Activated CD8-positive, alpha-beta T cell treated with anti-CD3 and anti-CD28 coated beads for 36 hours (primary cell): ENCODE results near the gene CIAO2A. TPM values are rescaled to one million over a fixed set of nuclear protein-coding genes. Genes with fewer than 3 reads are reported as not detected.

Experiments
- ATAC-seq: fragments of 200-7000 bp; cut with Tn5 transposase; one replicate; pipeline ENCODE4 v1.10.0; 2021; ENCODE audit warnings: mild to moderate bottlenecking, moderate library complexity
- CTCF ChIA-PET: fragments of 350-600 bp; sonication (Branson Sonifier 250); formaldehyde crosslinking; loops from one replicate; lab custom pipeline; 2021; ENCODE audit warnings: antibody characterized with exemption; lab: Charles Lee
- POLR2A ChIA-PET: fragments of 350-600 bp; sonication (Branson Sonifier 250); formaldehyde crosslinking; loops from one replicate; lab custom pipeline; 2021; ENCODE audit warnings: antibody characterized with exemption; lab: Charles Lee
- DNase-seq: peaks from one replicate; pipeline ENCODE4 v3.0.0-alpha.2; 2020
- H3K27ac Mint-ChIP-seq: one replicate; pipeline ENCODE4 v1.8.0; 2021; ENCODE audit warnings: mild to moderate bottlenecking, mixed read lengths
- H3K27me3 Mint-ChIP-seq: one replicate; pipeline ENCODE4 v1.8.0; 2021; ENCODE audit warnings: mixed read lengths
- H3K36me3 Mint-ChIP-seq: one replicate; pipeline ENCODE4 v1.8.0; 2021; ENCODE audit warnings: low read depth, mixed read lengths
- H3K4me1 Mint-ChIP-seq: one replicate; pipeline ENCODE4 v1.8.0; 2021; ENCODE audit warnings: low read depth, mixed read lengths
- H3K4me3 Mint-ChIP-seq: one replicate; pipeline ENCODE4 v1.8.0; 2021; ENCODE audit warnings: mild to moderate bottlenecking, moderate library complexity, mixed read lengths
- H3K9me3 Mint-ChIP-seq: one replicate; pipeline ENCODE4 v1.8.0; 2021; ENCODE audit warnings: mixed read lengths
- intact Hi-C: fragments of 100-400 bp; cut with micrococcal nuclease; formaldehyde crosslinking; loops from one replicate; pipeline ENCODE4 v1.10.0; 2022
- total RNA-seq, 2 experiments: library from RNA; stranded (reverse); gene quantifications; one replicate each; pipeline ENCODE4 v1.2.3, GENCODE V29; 2021
- TF ChIP-seq, protein P1 (sequence below): fragments of 200-600 bp; IDR thresholded peaks from one replicate; pipeline ENCODE4 v1.8.0; 2022; ENCODE audit warnings: antibody characterized with exemption, mild to moderate bottlenecking

The CIAO2A gene
- total RNA-seq, 2 experiments from 2014 or later = 88.3 to 99.4 TPM

DNA sequence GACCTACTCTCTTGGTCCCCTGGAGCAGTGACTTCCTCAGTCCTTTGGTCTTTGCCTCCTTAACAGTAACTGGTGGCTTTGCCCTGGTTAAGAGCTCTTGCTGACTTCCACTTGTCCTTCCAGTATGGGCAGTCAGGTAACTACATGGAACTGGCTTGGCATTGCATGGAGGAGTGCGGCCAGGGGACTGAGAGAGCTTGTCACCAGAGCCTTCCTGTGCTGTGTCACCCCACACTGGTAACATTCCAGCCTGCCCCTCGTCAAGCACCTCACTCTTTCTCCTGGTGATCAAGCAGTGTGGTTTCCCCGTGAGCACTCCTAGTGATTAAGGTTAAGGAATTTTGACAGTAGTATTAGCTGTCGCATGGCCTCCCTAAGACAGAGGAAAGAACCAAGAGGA lies 38.6 kb upstream of the CIAO2A start:
- Mint-ChIP-seq H3K4me3 (no peak overlapping the region), H3K27me3 (no peaks in the 10 kb centered on the region), H3K27ac (no peak overlapping the region), H3K9me3 (no peaks in the 10 kb centered on the region), H3K4me1 (no peaks in the 10 kb centered on the region), H3K36me3 (peaks cover 33% of the 10 kb centered on the region)
- ChIA-PET CTCF (interaction anchor here (3.5 kb wide), 1 partner anchor 22 kb away, joined by 16 read pairs; no protein-coding TSS in a partner anchor), POLR2A (interaction anchor here (1.5 to 1.6 kb wide), 2 partner anchors 13 to 15 kb away, joined by 4 read pairs; no protein-coding TSS in a partner anchor)
- no peak for ATAC-seq
- TF ChIP-seq, protein P1, sequence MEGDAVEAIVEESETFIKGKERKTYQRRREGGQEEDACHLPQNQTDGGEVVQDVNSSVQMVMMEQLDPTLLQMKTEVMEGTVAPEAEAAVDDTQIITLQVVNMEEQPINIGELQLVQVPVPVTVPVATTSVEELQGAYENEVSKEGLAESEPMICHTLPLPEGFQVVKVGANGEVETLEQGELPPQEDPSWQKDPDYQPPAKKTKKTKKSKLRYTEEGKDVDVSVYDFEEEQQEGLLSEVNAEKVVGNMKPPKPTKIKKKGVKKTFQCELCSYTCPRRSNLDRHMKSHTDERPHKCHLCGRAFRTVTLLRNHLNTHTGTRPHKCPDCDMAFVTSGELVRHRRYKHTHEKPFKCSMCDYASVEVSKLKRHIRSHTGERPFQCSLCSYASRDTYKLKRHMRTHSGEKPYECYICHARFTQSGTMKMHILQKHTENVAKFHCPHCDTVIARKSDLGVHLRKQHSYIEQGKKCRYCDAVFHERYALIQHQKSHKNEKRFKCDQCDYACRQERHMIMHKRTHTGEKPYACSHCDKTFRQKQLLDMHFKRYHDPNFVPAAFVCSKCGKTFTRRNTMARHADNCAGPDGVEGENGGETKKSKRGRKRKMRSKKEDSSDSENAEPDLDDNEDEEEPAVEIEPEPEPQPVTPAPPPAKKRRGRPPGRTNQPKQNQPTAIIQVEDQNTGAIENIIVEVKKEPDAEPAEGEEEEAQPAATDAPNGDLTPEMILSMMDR = no peak
- intact Hi-C loops = no loop called here
- no peak for DNase-seq

DNA sequence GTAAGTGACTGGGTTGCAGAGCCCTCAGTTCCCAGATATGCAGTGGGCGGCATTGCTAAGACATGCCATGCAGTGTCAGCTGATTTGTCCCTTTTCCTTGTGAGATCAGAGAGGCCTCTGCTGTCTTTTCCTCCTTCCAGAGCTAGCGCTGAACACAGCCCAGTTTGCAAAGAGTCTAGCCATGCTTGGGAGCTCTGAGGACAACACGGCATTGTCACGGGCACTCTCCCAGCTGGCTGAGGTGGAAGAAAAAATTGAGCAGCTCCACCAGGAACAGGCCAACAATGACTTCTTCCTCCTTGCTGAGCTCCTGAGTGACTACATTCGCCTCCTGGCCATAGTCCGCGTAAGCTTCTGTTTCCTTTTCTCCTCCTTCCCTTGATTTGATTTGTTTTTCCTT lies 37.9 kb upstream of the CIAO2A start:
- no peaks in the 10 kb centered on the region for H3K4me1 Mint-ChIP-seq
- TF ChIP-seq, protein P1 = no peak
- POLR2A ChIA-PET = interaction anchor here (0.9 to 1.6 kb wide), 3 partner anchors 14 to 22 kb away, joined by 3 to 4 read pairs (median 4); no protein-coding TSS in a partner anchor
- no peak for DNase-seq
- no peak for ATAC-seq
- CTCF ChIA-PET = interaction anchor here (3.5 kb wide), 1 partner anchor 23 kb away, joined by 16 read pairs; no protein-coding TSS in a partner anchor
- H3K27ac Mint-ChIP-seq = no peak overlapping the region
- H3K36me3 Mint-ChIP-seq = peaks cover 33% of the 10 kb centered on the region
- intact Hi-C loops = no loop called here
- H3K4me3 Mint-ChIP-seq = no peak overlapping the region
- no peaks in the 10 kb centered on the region for H3K27me3 Mint-ChIP-seq
- no peaks in the 10 kb centered on the region for H3K9me3 Mint-ChIP-seq

DNA sequence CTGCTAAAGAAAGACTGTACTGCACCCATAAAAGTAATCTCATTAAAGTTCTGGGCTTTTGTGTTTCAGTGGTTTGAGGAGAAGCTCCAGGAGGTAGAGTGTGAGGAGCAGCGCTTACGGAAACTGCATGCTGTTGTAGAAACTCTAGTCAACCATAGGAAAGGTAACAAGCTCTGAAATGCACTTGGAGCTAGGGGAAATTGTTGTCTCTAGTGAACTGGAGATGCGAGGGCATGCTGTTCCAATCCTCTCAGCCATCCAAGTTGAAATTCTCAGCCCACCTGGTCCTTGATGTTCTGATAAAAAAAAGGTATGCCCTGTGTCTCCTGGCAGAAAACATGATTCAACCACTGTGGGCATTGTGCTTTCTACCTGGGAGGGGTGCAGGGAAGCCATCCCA lies 36.5 kb upstream of the CIAO2A start:
- Mint-ChIP-seq H3K36me3 (peaks cover 30% of the 10 kb centered on the region), H3K27me3 (no peaks in the 10 kb centered on the region), H3K4me1 (no peaks in the 10 kb centered on the region), H3K9me3 (no peaks in the 10 kb centered on the region), H3K4me3 (no peak overlapping the region), H3K27ac (no peak overlapping the region)
- intact Hi-C loops = no loop called here
- TF ChIP-seq, protein P1 = no peak
- no peak for ATAC-seq
- no peak for DNase-seq
- ChIA-PET CTCF (interaction anchor here (3.5 kb wide), 1 partner anchor 24 kb away, joined by 16 read pairs; no protein-coding TSS in a partner anchor), POLR2A (no interaction called here)

DNA sequence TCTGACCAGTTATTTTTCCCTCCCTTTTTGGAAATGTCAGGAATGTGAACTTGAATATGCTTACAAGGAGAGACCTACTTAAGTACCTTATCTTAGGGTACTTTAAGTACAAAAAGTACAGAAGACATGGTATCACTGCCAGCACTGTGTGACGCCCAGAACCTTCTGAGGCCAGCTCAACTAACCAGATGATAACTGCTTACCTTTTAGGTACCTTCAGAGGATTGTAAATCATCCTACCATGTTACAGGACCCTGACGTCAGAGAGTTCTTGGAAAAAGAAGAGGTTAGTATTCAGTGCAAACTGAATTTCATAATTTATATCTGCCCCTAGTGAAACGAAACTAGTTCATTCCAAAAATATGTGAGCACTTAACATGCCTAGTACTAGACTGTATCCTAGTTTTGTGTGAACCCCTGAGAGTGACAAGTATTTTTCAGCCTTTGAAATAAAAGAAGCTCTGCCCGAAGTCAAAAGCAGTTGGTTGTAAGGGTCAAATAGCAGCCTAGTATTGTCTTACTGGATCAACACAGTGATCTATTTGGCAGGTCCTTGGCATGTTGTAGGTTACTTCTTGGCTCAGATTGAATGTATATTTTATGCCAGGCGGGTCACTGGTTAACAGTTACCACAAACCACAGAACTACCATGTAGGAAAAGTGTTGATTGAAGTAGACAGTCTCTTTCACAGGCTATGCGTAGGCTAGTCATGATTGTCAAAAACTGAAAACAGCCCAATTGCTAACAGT lies 34.1 kb upstream of the CIAO2A start:
- intact Hi-C loops = no loop called here
- ChIA-PET CTCF (no interaction called here), POLR2A (no interaction called here)
- ATAC-seq = no peak
- TF ChIP-seq, protein P1 = no peak
- H3K27me3 Mint-ChIP-seq = no peaks in the 10 kb centered on the region
- no peak overlapping the region for H3K4me3 Mint-ChIP-seq
- H3K4me1 Mint-ChIP-seq = no peaks in the 10 kb centered on the region
- DNase-seq = no peak
- H3K27ac Mint-ChIP-seq = no peak overlapping the region
- H3K9me3 Mint-ChIP-seq = no peaks in the 10 kb centered on the region
- H3K36me3 Mint-ChIP-seq = peaks cover 34% of the 10 kb centered on the region

DNA sequence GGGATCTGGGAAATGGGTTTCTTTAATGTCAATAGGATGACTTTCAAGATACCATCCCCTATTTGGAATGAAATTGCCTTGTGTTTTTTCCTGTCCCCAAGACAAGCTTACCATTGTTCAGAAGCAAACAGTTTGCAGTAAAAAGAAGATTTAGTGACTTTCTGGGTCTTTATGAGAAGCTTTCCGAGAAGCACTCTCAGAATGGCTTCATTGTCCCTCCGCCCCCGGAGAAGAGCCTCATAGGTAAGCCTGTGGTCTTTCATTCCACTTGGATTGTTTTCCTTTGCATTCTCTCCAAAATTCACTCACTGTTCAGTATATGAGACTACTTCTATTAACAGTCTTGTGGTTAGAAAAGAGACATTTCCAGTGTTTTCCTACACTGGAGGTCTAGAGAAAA lies 32.3 kb upstream of the CIAO2A start:
- intact Hi-C loops = no loop called here
- TF ChIP-seq, protein P1 = no peak
- DNase-seq = no peak
- ChIA-PET POLR2A (interaction anchor here (1.1 kb wide), 1 partner anchor 27 kb away, joined by 3 read pairs; no protein-coding TSS in a partner anchor), CTCF (interaction anchor here (1.1 to 1.6 kb wide), 2 partner anchors 27 to 28 kb away, joined by 3 to 4 read pairs; no protein-coding TSS in a partner anchor)
- H3K9me3 Mint-ChIP-seq = no peaks in the 10 kb centered on the region
- H3K27me3 Mint-ChIP-seq = no peaks in the 10 kb centered on the region
- H3K4me1 Mint-ChIP-seq = no peaks in the 10 kb centered on the region
- H3K36me3 Mint-ChIP-seq = peaks cover 33% of the 10 kb centered on the region
- H3K27ac Mint-ChIP-seq = no peak overlapping the region
- no peak overlapping the region for H3K4me3 Mint-ChIP-seq
- ATAC-seq = no peak
